Fibroblast of upper back skin (primary cell): ENCODE results near the gene STN1.
A peak's percentile ranks its signal among the peaks of the same experiment; 100 is the strongest.
"Not testable (repeated sequence)": the region's sequence is repeated elsewhere in the genome, so short reads cannot be mapped to it uniquely, and the experiment has no call there.

Source experiments
- DNase-seq: peaks from one replicate; pipeline ENCODE4 v3.0.0-alpha.2; 2013

Gene STN1

DNA sequence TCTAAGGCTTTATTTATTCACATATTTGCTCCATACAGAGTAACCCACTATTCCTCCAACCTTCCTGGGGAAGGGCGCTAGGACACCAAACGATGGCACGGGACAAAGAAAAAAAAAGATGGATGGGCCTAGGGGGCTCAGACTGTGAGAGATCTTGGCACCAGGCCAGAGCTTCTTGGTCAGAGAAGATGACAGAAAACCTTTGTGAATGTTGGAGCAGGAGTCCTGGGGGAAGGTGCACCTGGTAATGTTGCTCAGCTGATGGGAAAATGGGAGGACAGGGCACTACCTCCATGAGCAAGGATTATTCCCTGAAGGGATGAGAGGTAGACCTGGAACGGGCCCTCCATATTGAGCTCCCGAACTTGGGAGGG lies 61.2 kb downstream of the STN1 start:
- no peak for DNase-seq

DNA sequence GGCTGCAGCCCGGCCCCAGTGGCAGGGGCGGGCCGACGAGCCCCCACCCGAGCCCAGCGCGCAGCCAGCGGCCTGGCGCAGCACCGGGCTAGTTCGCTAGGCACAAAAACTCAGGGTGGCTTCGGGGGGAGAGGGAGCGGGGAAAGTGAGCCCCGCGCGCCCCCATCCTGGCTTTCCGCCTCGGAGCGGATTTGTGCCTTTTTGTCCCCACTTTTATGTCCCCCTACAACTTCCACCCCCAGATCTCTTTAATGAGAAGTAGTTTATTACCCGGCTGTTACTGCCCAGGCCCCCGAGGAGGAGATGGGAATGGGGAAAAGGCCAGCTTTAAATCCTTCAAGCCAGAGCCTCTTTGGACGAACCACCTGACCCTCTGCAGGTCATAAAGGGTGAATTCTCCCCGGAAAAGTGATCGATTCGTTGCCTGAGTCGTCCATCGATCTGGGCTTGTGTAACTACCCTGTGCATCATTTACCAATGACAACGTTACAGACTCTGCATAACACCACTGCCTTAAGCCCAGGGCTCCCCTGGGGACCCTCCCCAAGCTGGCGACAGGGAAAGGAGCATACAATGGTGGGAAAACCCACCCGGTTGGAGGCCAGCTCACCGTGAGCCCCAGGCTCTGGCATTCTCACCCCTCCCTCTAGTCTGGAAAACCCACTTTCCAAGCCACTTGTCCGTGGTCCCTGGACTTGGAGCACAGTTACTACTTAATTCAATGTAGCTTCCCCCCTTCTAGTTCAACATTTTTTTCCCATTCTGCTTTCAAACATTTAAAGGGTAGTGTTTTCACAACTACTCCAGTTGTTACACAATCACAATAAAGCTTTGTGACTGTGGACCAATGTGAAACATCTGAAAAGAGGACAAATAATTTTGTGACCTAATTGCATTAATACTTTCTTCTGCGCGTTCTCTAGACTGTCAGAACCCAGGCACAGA lies 61.9 kb downstream of the STN1 start:
- DNase-seq: no peak

DNA sequence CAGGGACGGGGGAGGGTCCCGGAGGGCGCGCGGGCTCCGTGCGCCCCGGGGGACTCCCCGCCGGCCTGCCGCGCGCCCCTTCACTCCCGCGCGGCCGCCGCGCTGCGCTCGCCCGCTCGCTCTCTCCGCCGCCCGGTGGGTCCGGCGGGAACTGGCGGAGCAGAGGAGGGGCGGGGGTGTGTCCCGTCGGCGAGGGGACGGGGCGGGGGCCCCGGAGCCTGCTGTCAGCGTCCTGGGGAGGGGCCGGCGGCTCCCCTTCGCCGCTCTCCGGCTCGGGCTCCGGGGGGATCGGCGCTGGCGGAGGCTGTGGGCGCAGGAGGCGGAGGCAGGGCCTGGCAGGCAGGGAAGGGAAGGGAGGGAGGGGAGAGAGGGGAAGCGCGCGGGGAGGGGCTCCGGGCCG lies 62.6 kb downstream of the STN1 start, which contains the start of gene SH3PXD2A:
Gene SH3PXD2A (minus strand): TSS at position 153 of the 400 bp plus-strand sequence. CDS start 310 bp downstream, outside the sequence.
- DNase-seq: peak; percentile 38

DNA sequence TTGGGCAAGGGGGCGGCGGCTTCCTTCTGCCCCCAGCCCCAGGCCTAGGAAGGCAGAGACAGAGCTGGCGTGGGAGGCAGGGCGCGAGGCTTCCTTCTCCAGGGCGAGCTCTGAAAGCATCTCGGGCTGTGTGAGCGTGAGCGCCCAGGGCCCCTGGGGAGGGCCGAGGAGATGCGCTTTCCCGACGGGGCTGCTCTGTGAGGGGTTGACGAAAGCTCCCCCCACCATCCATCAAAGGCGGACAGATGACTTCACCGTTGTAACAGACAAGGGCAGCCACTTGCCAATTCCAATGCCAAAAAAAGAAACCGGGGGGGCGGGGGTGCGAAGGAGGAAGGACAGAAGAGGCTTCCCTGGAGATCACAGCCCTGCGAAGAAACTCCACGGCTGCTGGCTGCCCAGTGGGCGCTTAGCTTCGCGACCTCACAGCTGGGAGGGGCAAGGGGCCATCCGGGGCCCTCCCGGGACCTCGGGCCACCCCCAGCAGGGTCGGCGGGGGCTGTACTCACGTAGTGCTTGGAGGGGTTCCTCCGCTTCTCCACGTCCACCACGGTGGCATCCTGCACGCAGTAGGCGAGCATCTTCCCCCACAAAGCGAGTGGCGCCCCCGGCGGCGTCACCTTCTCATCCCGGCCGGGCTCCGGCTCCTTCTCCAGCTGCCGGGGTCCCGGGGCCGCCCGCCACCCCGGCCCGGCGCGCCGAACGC lies 63.1 kb downstream of the STN1 start:
- peak; percentile 91 for DNase-seq

DNA sequence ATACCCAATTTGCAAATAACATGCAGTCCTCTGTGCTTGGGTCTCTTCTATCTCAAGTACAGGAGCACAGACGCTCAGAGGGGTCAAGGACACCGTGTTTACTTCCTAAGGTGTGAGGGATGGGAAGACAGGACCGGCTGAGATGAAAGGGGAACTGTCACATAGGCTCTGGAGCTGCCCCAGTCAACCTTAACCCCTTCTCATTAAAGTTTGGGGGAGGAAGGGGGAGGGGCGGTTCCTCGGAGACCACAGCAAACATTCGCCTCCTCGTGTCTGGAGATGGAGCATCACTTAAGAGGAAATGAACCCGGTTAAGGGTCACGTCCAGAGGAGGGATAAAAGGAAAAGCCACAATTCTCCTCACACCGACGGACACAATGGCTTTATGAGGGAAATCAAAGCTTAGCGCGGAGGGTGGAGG lies 63.7 kb downstream of the STN1 start:
- no peak for DNase-seq

DNA sequence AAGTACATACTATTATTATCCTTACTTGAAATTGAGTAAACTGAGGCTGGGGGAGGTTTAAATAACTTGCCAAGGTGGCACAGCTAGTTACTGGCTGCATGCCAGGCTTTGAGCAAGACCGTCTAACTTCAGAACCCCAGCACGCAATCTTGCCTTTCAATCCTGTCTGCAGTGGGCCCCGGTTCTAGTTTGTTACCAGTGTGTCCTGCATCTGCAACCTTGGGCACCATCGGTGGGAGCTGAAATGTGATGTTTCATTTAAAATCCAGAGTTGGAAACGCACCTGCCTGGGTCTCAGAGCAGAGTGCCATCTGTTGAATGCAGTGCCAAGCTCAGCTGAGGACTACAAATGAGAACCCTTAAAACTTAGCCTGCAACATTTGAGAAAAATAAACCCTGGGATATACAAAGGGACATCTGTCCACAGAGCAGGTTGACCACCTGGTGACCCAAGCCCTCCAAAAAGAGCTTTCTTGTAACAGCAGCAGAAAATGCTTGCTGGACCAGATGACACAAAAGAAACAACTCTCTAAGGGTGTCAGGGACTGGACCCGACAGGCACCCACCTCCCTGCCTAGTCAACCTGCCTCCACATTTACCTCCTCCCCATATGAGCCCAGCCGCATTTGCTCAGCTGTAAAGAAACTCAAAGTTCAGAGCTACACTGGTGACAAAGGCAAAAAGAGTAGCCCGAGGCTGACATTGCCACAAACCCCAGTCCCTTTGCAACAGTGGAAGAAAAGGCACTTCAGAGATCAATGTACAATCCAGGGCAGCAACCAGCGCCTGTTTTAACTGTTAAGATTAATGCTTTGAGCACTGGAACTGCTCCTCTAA lies 64.3 kb downstream of the STN1 start:
- no peak for DNase-seq

DNA sequence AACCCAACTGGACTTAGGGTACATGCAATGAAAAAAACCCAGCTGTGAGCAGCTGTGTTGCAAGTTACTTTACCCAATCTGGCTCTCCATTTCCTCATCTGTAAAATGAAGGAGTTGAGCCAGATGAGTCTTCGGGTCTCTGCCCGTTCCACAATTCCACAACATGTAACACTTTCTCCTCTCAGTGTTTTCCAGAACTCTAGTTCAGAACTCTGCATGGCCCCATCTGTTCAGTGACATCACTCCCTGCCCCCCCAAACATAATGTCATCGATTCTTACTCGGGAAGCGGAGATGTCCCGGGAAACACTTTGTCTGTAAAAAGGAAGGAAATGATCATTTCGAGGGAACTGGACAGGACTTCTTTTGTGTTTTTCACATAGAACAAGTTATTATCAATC lies 65.1 kb downstream of the STN1 start:
- no peak for DNase-seq

DNA sequence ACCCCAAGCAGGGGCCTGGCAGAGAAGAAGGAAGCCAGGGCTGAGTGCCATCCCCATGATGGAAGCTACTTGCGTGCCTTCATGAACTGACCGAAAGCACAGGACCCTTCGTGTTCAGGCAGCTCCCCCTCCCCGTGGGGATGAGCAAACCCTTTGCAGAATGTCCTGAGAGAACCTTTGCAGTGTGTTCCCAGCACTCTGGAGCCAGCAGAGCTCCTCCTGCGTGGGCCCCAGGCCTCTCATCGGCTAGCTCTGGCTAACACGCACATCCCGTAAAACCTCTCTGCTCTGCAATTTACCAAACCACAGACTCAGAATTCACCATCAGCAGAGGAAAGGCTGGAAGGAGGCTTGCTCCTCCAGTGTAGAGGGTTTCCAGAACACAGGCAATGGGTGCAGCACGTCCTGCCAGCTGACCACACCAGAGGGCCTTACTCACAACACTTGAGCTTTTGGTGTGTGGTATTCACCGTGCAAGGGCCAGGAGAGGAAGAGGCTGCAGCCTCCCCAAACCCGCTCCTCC lies 65.7 kb downstream of the STN1 start:
- DNase-seq: peak; percentile 75

DNA sequence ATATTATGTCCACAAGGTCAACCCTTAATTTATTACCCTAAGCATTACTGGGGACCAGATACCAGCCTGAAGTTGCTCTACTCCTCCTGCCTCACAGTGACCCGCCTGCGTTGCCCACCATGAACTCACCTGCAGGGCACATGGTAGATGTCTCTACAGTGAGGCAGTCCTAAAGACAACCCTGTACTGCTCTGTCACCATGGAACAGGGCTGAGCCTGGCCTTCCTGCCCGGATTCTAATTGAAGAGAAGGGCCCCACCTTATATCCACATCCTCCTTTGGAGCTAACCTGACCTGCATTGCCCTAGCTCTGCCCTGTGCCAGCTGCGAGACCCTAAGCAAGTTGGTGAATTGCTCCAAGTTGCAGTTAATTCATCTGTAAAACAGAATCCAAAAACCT lies 66.7 kb downstream of the STN1 start:
- DNase-seq: no peak

DNA sequence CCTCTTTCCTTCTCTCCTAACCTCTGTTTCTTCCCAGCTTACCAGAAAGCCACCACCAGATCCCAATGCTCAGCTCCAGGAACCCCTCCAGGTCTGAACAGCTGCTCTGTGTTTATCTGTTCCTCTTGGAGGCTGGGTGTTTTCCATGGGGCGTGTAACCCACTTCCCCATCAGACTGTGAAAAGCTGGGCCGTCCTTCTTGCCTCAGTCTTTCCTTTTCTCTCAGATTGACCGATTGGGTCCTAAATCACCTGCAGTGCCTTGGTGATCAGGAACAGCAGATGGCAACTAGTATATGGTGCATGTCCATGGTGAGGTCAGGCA lies 67.5 kb downstream of the STN1 start:
- DNase-seq: no peak

DNA sequence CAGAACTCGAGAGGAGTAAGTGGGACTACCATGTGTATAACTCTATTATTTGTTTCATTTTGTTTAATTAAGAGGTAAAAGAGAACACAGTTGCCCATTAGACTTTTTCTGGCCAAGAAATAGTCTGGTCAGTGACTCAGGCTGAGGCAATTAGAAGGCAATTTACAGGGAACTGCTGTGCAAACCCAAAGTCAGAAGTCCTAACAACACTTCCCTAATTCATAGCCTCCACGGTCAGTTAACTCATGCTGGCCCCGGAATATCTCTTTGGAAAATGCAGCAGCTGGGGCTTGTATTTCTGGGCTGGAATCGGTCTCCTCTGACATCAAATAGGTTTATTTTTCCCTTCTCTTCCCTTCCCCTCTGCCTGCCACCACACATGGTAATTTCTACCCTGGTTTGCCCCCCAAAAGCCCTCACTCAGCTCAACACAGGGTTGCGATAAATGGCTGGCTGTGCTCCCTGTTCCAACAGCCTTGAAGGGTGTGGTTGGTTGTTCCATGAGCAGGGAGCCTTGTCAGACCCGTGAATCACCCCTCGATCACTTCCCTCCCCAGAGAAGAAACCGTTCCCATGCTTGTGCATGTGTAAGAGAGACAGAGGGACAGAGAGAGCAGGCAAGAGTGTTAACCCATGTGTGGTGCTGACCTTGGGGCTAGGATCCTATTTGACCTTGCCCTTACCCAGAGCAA lies 68.0 kb downstream of the STN1 start:
- DNase-seq: peak; percentile 83

DNA sequence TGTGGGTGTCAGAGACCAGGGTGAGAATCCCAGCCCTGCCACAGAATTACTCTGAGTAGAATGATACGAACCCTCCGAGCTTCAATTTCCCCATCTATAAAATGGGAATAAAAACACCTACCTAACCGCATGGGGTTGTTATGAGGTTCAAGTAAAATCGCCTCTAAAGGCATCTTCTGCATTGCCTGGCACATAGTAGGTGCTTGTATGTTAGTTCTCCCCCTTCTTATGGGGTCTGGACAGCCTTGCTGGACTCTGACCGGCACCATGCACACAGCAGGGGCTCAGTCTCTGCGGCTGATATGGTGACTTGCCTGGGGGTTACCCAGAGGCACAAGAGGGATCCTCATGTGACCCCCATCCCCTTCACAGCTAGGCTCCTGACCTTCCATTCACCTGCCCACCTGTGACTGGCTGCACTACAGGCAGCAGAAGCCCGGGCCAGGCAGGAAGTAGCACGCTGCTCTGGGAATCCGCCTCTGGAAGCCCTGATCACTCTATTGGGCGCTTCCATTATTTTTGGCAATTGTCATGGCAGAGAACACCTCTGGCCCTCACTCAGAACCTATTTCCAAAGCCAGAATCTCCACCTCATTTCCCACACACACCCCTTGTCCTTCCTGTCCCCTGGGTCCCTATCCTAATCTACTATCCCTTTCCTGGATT lies 68.6 kb downstream of the STN1 start:
- no peak for DNase-seq

DNA sequence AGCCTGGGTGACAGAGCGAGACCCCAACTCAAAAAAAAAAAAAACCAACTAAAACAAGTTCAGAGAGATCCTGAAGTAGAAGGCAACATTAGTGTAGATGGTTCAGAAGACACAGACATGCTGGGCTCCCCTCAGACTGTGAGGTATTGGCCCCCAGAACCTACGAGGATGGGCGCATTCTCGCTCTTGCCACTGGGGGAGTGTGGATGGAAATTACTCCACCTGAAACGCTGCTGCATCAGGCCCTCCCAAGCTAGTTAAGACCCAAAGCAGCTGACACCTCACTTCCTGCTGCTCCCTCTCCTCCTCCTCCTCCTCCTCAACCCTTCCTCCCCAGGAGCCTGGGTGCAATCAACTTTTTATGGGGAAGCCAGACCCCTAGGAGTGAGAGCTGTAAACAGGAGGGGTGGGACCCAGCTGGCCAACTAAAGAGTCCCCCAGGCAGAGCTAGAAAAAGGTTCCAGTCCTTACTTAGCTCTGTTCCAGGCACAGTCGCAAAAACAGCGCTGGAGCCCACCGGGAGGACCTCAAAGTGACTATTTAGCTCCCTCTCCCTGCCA lies 70.0 kb downstream of the STN1 start:
- DNase-seq: no peak

DNA sequence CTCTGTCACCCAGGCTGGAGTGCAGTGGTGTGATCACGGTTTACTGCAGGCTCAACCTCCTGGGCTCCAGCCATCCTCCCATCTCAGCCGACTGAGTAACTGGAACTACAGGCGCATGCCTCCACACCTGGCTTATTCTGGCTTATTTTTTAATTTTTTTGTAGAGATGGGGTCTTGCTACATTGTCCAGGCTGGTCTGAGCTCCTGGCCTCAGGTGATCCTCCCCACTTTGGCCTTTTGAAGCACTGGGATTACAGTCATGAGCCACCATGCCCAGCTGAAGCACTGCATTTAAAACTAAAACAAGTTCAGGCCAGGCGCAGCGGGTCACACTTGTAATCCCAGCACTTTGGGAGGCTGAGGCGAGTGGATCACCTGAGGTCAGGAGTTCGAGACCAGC lies 70.6 kb downstream of the STN1 start:
- DNase-seq: no peak

DNA sequence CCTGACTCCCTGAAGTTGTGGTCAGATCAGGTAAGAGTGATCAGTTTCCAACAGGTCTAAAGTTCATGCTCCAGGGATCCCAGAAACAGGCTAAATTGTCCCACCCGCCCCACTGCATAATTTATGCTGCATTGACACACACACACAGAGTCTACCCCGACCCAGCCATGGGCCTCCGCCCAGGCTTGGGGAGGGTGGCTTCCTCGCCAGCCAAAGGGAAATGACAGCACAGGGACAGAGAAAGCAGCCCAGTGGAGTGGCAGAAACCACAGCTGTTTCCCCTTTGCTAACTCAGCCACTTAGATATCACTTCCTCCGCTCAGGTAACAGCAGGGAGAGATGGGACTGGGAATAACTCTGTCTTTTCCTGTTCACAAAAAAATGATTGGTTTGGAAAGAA lies 72.0 kb downstream of the STN1 start:
- DNase-seq: no peak

DNA sequence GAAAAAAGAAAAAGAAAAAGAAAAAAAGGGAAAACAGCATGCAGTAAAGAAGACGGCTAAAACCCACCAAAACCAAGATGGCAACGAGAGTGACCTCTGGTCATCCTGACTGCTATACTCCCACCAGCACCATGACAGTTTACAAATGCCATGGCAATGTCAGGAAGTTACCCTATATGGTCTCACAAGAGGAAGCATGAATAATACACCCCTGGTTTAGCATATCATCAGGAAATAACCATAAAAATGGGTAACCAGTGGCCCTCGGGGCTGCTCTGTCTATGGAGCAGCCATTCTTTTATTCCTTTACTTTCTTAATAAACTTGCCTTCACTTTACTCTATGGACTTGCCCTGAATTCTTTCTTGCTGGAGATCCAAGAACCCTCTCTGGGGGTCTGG lies 72.6 kb downstream of the STN1 start:
- not testable (repeated sequence) for DNase-seq

DNA sequence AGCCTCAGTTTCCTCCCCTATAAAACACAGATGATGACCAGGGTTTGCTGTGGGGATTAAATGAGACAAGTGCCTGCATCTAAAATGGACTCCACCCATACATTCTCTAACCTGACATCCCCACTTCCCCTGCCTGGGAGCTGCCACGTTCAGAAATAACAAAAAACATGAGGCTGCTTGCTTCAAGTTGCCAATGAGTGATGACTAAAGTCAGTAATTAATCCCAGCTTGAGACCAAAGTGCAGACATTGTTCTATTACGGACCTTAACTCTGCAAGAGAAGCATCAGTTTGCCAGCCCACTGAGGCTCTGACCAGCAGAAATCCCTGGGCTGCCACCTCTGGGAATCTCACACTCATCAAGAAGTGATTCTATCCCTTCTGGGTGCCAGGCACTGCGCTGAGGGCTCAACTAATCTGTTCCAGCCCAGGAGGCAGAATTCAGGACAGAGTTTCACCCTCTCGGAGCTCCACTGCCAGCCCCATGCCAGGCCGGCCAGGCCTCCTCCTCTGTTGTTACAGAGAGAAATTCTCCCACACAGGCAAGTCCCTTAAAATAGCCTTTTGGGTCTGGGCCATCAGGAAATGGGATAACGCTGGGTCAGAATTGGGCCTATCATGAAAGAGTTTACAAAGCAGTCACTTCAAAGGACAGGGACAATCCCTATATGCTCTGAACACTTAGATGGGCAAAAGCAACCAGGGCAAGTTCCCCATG lies 74.0 kb downstream of the STN1 start:
- DNase-seq: peak; percentile 84

DNA sequence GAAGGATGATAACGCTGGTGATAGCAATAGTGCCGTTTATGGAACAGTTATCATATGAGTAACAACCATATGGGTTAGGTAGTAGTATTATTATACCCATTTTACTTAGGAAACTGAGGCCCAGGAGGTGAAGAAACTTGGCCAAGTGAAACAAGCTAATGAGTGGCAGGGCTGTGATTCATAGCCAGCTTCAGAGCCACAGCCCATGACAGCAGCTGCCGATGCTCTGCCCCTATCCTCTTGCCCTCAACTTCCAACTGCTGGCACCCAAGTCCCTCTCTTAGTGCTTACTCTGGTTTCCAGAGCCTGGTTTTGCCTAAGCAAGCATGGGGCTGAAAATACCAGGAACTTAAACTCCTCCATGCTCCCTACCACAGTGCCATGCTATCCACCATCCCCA lies 74.9 kb downstream of the STN1 start:
- no peak for DNase-seq

DNA sequence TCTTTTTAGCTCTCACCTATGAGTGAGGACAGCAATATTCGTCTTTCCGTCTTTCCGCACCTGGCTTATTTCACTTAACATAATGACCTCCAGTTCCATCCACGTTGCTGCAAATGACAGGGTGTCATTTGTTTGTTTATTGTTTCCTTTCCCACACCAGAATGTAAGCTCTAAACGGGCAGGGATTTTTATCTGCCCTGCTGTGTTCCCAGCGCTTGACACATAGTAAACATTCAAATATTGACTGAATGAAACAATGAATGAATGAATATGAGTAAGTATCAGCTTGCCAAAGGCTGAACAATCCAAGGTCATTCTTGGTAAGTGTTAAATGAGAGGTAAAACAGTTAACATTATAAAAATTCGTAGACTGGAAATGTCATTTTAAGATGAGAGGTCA lies 75.4 kb downstream of the STN1 start:
- DNase-seq: no peak

DNA sequence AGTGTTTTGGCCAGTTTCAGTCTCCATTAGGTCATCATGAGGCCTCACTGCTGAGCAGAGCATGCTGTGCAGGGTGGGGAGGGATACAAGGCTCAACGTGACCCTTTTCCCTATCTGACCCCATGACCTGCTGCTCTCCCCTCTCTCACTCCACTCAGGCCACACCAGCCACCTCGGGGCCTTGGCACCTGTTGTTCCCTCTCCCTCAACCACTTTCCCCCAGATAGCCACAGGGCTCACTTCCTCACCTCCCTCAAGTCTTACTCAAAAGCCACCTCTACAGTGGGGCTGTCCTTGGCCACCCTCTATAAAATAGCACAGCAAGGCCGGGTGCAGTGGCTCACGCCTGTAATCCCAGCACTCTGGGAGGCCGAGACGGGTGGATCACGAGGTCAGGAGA lies 76.5 kb downstream of the STN1 start:
- no peak for DNase-seq

DNA sequence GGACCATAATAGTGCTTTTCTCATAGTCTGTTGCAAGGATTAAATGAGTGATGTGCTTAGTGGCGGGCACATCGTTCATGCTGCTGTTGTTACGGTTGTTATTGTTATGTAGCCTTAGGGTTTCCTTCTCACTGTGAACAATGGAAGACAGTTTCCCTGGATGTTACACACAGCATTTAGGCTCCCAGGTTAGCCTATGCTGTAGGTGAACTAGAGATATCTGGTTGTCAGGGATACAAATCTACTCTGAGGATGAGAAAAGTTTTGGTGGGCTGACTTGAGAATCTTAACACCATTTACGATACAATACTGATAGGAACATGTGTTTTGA lies 77.3 kb downstream of the STN1 start:
- no peak for DNase-seq
